ENCODE measurements around the gene GEMIN5.
A peak's percentile ranks its signal among the peaks of the same experiment; 100 is the strongest.

The GEMIN5 gene

DNA sequence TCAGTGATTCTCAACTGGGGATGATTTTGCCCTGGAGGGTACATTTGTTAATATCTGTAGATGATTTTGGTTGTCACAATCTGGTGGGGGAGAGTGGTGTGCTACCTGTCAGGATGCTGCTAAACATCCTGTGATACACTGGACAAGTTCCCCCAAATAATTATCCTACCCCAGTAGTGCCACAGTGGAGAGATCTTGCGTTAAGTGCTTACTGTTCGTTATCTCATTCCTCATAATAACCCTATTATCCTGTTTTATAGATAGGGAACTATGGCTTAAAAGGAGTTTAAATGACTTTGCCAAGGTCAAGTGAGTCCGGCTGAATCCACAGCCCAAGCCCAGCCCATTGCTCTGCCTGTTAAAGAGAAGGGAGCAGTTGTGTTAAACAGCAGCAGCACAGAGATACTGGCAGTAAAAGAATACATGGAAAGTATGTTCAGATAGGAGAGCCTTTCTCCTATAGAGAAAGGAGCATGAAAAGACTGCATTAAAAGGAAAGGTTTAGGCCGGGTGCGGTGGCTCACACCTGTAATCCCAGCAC lies 64.2 kb downstream of the GEMIN5 start:
- no peak for DNase-seq

DNA sequence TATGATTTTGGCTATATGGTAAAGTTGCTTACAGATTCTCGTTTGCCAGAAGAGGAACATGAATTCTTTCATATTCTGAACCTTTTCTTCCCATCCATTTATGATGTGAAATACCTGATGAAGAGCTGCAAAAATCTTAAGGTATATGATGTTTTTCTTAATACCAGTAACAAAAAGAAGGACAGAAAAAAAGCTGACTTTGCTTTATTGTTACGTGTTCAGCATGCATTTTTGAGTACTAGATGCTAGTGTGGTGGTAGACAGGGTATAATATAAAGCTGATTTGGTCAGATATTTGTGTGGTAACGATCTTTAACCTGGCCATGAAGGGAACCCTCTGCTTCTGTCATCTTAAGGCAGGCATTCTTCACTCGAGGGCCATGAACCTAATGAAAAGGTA lies 66.3 kb downstream of the GEMIN5 start:
- DNase-seq, result no peak

DNA sequence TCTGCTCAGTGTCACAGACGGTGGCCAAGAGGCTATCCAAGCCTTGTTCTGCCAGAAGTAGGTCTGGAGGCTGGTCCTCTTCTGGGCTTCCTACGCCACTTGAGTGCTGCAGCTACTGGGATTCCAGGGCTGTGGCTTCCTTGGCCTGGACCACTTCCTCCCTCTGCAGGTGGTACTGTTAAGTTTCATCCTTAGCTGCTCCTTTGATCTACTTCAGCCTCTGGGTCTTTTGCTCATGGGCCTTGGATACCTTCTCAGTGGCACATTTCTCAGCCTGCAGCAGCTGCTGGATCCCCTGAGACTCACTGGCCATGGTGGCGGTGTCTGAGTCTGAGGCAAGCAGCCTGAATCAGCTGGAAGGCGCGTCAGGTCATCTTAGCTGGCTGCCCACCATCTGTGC lies 69.3 kb downstream of the GEMIN5 start:
- no peak for DNase-seq

DNA sequence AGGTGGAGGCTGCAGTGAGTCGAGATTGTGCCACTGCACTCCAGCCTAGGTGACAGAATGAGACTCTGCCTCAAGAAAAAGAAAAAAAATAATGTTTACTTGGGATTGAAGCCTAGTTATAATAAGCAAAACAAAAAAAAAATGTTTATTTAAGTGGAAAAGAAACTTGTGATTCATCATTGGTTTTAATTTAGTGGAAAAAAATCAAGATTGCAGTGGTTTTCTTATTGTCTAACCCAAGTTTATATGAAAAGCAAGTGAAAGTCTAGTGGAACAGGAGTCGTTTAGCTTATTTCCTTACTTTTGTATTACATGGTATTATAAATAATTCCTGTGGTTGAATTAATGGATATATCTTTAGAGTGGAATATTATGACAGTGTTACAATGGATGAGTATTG lies 71.2 kb downstream of the GEMIN5 start:
- no peak for DNase-seq

DNA sequence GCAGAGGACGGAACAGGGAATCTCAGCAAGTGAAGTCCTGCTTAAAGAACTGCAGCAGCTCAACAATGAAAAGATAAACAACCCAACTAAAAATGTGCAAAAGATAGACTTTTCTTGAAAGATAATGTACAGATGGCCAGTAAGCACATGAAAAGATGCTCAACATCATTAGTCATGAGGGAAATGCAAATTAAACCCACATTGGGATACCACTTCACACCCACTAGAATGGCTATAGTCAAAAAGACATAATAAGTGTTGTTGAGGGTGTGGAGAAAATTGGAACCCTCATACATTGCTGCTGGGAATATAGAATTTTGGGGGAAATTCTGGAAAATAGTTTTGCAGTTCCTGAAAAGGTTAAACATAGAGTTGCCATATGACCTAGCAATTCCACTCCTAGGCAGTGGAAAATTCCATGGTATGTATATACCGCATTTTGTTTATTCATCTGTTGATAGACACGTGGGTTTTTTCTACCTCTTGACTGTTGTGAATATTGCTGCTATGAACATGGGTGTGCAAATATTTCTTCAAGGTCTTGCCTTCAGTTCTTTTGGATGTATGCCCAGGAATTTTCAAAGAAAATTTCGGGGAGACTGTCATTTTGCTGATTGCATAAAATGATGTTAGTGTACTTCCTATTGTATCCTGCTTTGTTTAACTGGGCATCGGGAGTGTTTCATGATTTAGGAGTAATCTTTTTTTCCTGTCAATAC lies 72.4 kb downstream of the GEMIN5 start:
- no peak for DNase-seq

DNA sequence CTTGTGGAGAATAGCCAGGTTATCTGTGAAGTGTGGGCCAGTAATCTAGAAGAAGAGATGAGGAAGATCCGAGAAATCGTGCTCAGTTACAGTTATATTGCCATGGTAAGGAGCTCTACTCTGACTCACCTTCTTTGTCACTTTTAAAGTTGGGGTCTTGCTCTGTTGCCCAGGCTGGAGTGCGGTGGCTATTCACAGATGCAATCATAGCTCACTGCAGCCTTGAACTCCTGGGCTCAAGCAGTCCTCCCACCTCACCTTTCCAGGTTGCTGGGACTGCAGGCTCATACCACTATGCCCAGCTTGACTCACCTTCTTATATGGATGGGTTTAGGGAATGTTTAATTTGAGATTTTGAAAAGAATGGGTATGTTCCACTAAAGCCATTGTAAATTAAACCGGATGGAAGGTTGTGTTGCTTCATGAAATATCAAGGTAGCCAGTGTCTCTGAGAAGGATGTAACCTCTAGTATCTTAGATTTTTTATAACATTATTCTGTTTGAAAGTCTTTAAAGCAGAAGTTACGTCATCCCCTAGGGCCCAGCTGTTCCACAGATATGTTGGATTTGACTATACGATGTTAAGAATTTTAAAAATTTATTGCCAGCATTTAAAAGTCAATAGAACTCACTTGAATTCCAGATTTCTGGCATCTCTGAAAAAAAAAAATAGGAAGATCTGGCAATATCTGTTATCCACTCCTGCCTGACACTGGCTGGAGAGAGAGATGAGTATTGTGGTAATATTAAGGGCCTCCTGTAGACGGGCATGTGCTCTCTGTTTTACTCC lies 74.5 kb downstream of the GEMIN5 start:
- no peak for DNase-seq

DNA sequence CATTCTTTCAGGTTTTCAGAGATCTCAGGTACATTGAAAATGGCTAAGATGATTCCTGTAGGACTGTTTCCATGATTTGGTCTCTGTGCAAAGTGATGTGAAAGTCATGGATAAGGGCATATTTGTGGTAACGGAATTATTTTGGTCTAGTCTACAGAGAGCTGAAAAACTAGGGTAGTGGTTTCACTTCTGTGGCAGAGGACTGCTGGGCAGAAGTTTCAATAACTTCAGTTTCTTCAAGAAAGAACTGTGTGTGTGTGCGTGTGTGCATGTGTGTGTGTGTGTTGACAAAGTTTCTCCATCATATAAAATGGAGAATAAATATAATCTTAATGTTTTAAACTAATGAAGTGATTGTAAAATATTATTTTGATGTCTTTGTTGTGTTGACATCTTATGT lies 75.2 kb downstream of the GEMIN5 start:
- DNase-seq, result no peak

DNA sequence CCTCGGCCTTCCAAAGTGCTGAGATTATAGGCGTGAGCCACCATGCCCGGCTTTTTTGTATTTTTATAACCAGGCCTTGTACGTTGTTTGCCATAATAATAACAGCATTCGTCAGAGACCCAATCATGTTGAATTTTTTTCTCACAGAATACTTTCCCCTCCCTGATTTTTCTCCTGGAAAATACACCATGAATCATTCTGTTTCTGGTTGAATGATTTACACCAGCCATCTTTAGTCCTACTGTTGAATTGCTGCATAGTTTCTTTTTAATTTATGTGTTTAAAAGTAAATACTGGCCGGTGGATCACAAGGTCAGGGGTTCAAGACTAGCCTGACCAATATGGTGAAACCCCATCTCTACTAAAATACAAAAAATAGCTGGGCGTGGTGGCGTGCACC lies 76.1 kb downstream of the GEMIN5 start:
- no peak for DNase-seq

DNA sequence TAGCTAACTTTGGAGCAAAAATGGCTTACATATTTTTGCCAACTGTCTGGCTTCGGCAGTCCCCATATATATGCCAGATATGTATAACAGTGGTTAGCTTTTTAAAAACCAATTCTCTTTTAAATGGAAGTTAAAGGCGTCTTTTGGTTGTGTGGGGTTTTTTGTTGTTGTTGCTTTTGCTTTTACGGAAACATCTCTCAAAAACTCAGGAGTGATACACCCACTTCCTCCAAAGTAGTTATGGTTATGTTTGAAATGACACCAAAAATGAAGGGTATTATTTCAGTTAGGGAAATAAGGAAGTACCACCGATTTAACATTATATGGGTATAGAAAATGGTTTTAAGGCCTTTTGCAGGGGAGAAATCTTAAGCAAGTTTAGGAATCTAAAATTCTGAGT lies 77.2 kb downstream of the GEMIN5 start:
- DNase-seq, result no peak

DNA sequence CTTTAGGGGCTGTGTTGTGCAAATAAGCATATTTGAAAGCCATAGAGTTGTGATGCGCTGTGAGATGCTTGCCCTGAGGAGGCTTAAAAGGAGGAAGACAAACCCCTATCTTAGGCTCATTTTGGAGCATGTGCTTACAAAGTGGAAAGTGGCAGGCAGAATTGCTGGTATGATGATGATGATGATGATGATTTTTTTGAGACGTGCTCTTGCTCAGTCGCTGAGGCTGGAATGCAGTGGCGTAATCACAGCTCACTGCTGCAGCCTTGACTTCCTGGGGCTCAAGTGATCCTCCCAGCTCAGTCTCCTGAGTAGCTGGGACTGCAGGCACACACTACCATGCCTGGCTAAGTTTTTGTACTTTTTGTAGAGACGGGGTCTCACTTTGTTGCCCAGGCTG lies 77.9 kb downstream of the GEMIN5 start:
- DNase-seq, result peak; percentile 1

DNA sequence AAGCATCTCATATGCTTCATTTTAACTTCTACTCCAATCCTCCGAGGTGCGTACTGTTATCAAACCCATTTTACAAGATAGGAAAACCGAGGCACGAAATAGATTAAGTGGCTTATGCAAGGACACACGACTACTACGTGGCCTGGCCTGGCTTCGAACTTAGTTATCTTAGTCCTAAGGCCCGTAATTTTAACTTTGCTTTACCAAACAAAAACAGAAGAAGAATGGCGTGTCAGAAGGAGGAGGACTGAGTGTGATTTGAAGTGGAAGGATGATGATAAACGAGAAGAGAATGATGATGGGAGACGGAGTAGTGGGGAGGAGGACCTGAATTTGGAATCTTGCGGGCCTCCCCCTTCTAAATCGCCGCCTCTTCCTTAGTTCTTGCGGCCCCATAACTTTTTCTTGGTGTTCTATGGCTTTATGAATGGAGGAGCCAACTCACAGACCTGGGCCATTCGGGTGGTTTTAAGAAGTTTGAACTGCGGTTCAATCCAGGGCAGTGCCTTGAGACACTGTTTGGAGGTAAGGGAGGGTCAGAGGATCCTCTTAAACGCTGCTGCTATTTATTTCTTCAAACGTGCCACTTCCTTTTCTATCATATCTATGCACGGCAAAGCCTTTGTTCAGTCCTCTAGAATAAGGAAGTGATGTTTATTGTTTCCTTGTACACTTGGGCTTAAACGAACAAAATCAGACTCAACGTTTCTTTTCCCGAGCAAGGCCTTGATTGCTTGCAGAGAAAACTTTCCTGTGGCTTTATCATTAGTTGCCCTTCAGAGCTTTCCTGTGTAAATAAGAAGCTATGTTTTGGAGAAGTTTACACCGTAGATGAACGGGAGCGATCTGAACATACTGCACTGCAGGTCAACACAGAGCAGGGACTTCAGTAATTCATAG lies 78.8 kb downstream of the GEMIN5 start:
- DNase-seq, result peak; percentile 2

DNA sequence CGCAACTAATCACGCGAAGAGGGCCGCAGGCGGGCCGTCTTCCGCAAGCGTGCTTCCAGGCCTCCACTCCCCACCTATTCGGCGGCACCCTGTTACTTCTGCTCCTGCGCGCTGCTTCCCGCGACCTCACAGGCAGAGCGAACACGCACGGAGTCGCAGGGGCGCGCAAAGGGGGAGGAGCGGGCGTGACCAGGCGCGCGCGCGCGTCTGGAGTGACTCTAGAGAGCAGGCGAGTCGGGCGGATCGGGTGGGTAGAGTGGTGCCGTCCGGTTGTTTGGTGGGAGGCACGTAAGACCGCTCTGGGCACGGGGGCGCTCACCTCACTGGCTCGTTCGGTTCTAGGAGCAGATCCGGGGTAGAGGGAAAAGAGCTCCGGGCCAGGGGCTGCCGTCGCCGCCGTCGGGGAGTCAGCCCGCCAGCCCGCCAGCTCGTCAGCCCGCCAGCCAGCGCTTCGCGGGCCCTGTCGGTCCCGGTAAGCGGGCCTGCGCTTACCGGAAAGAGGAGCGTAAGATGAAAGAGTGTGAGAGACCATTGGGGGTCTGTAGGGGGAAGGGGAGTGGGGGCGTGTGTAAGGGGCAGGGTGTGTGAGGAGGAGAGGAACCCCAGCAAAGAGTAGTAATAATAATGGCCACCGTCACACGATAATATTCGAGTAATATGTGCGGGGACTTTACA lies 79.6 kb downstream of the GEMIN5 start, which contains the start of gene CNOT8:
Gene CNOT8, plus strand, starts transcription at position 331 of the 675 bp plus-strand sequence. CDS start 4,652 bp downstream, outside the sequence.
- peak; percentile 98 for DNase-seq

DNA sequence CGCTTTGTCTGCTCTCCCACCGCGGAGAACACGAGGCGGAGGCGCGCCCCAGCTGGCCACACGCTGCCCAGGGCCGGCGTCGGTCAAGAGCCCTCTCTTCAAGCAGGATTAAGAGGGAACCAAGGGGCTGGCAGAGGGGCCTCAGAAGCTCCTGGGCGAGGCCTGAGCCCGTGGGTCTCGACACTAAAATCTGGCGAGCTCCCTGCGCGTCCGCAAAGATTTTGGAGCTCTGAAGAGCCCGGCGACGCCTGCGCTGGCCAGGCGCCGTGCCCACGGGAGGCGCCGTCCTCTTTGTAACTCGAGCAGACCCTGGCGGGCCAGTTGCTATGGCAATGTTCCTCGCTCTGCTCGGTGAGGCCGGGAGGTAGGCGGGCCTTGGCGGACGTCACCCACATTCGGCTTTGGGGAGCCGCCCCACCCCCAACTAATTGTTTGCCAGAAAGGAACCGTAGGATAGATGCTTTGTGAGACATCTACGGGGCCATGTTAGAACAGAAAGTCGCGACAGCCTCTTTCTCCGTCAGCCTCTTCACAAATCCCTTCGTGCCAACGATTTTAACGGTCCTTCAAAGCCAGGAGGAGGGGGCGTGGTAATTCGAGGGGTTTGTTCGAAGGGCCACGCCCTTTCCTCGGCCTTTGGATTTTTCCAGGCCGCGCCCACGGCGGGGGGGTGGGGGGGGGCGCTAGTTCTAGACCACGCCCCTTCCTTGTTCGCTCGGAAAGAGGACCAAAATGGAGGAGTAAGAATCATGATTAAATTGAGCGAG lies 80.3 kb downstream of the GEMIN5 start:
- peak; percentile 88 for DNase-seq

DNA sequence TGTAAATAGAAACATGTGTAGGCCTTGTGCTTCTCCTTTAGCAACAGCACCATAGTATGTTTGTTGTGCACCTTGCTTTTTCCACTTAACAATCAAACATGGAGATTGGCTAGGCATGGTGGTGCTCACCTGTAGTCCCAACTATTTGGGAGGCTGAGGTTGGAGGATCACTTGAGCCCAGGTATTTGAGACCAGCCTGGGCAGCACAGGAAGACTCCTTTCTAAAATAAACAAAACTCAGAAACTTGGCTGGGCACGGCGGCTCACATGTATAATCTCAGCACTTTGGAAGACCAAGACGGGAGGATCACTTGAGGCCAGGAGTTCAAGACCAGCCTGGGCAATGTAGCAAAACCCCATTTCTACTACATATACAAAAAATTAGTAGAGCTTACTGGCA lies 86.7 kb downstream of the GEMIN5 start:
- no peak for DNase-seq

DNA sequence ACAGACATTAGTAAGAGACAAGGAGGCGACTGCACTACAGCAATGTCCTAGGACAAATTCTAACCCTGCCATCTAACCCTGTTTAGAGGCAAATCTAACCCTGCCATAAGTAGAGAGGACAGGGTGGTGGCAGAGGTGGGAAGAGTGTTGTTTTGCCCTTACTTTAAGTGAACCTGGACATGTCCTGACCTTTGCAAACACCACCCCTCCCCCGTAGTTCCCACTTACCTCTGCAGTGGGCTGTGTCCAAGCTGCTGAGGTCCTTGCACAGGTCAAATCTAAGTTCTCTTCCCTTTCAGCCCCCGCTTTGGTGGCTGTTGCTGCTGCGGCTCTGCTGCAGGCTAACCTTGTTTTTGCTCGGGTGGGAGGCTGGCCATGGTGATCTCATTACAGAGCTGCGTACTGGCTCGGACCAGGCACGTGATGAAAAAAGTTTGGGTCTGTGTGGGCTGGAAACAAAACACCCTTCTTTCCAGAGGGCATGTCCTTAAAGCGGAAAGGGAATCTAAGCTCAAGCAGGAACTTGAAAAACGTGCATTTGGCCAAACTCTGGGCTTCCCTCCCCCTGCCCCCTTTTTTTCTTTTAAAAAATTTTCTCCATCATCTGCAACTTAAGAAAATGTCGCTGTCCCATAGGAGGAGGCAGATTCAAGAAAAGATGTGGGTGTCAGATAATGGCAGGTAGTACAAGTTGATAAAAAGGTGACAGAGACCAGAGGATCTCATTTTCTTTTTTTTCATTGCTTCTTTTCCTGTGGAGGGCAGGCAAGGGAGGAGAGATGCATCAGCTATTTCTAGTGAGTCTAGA lies 87.6 kb downstream of the GEMIN5 start, which contains the start of gene FAXDC2:
Gene FAXDC2, minus strand, starts transcription at position 349 of the 808 bp plus-strand sequence. CDS start 12,425 bp downstream, outside the sequence.
- no peak for DNase-seq

DNA sequence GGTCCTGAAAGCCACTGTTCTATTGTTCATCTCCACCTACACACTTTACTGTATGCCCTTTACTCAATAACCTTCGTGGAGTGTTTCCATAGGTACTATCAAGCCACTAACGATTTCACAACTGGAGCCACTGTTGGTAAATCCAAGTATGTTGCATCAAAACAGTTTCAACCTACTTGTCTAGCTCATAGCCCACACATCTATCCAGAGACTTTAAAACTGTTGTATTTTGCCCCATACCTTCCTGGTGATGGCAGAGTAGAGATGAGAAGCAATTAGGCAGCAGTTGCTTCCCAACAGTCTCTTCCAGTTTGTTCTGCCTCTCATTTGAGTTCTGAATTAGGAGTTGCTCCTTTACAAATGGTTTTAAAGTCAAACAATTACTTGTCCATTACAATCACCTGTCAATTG lies 88.2 kb downstream of the GEMIN5 start:
- no peak for DNase-seq

DNA sequence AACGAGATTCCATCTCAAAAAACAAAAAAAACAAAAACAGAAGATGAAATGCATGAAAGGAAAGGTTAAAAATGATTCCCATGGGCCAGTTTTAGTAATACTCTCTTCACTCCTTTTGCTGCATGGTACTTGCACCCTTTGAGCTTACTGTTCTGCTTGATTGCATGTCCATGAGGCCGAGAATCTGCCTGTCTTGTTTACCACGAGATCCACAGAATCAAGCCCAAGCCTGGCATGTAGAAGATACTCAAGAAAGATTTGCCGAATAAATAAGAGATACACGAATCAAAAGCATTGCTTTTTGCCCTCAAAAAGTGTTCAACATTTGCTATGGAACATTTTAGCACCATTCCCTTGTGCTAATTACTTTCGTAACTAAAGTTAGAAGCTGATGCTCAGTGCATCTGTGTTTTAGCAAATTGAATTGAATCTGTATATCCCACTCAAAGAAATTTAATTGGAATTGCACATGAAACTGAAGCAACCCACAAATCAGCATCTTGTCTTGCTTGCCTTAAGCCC lies 88.7 kb downstream of the GEMIN5 start:
- no peak for DNase-seq

DNA sequence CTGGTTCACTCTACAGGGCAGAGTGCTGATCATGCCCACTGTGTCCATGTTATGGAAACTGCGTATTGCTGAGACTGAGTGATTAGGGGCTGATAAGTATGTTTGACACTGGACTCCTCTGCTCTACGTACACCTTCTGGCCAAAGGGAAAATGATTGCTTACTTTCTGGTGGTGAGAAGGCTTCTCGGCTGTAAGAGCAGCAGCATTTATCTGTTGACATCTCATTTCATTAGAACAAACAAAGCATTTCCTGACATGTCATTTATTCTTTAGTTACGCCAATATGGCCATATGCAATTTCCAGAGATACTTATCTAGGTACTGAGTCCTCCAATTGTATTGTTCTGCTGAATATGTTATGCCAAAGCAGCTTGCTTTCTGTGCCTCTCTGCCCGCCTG lies 93.2 kb downstream of the GEMIN5 start:
- no peak for DNase-seq

DNA sequence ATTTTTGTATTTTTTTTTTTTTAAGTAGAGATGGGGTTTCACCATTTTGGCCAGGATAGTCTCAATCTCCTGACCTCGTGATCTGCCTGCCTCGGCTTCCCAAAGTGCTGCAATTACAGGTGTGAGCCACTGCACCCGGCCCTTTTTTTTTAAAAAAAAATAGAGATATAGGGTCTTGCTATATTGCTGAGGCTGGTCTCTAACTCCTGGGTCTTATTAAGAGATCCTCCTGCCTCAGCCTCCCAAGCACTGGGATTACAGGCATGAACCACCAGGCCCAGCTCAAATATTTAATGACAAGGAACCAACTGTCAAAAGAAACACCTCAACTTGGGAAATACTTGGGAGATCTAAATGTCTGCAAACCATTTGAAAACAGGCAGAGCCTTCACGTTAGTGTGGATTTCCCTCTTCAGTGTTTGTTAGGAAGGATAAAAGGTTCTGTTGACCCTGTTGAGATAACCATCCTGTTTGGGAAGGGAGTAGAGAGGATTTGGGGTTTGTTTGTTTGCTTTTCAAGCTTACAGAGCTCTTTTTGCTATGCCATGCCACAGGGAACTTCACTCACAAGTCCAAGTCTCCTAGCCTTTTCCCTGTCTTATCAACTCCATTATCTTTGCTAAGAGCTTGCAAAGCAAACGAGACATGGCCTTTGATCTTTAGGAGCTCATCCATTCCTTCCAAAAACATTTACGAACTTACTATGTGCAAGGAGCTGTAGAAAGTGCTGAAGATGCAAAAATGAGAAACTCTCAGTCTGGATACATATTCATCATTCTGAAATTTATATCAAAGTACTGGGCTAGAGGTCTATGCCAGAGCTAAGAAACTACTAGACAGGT lies 95.1 kb downstream of the GEMIN5 start:
- DNase-seq, result no peak
